ENCODE results near the gene XYLT1. TPM values are rescaled to one million over a fixed set of nuclear protein-coding genes. Genes with fewer than 3 reads are reported as not detected.

XYLT1 gene
- total RNA-seq, 1 donor from 2014 or later, result 1.6 TPM

DNA sequence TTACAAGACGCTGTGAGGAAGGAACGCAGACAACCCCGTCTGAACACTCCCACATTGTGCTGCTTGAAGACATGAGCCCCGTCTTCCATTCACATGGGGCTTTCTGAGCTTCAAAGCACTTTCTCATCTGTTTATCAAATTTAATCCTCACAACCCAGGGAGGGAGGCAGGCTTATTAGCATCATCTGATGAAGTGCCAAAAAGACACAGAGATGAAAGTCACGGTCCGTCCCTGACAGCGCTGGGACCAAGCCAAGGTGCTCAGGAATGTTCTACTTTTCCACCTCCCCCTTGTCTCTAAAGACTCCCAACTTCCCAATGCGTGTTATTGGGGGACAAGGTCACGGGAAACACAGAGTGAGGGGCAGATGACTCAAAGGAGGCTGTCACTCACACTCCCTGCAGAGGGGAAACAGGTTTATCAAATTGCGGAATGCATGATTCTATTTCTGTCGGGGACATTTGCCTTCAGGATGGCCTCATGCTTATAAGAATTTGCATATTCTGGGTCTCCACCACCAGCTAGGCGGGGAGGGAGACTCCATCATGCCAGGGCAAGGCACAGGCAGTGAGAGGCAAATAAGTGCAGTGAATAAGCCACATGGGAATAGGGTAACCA is 10.7 kb downstream of the XYLT1 start:
- TF ChIP-seq, protein P1, sequence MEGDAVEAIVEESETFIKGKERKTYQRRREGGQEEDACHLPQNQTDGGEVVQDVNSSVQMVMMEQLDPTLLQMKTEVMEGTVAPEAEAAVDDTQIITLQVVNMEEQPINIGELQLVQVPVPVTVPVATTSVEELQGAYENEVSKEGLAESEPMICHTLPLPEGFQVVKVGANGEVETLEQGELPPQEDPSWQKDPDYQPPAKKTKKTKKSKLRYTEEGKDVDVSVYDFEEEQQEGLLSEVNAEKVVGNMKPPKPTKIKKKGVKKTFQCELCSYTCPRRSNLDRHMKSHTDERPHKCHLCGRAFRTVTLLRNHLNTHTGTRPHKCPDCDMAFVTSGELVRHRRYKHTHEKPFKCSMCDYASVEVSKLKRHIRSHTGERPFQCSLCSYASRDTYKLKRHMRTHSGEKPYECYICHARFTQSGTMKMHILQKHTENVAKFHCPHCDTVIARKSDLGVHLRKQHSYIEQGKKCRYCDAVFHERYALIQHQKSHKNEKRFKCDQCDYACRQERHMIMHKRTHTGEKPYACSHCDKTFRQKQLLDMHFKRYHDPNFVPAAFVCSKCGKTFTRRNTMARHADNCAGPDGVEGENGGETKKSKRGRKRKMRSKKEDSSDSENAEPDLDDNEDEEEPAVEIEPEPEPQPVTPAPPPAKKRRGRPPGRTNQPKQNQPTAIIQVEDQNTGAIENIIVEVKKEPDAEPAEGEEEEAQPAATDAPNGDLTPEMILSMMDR (IDR thresholded peaks at IDR 0.05; ENCODE audit: insufficient read depth, low read length, poor library complexity, severe bottlenecking), result no peak
- Histone ChIP-seq H3K4me3 (ENCODE audit: low read depth, low read length) (no peak overlapping the region), H3K36me3 (ENCODE audit: control insufficient read depth, insufficient read depth, low read length) (no peaks in the 10 kb centered on the region), H3K27me3 (ENCODE audit: control insufficient read depth, insufficient read depth, low read length) (no peaks in the 10 kb centered on the region)
- DNase-seq (ENCODE audit: low read depth), result no peak

DNA sequence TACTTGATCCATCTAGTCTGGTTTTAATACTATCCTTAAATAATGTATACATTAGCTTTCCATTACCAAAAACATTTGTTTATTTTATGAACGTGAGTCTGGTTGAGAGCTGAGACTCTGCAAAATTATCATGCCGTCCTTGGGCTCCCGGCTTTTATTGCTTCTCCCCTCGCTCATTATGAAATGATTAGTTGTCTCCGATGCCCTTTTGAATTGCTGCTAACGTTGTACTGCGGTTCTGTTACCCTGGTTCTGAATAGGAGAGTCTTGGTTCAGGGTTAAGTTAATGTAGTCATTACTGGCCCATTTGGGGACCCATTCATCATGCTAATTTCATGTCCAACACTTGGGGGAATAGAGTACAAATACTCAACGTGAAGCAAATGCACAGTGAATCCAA is 12.8 kb downstream of the XYLT1 start:
- H3K4me3 ChIP-seq (ENCODE audit: low read depth, low read length), result no peak overlapping the region
- TF ChIP-seq, protein P1 (IDR thresholded peaks at IDR 0.05; ENCODE audit: insufficient read depth, low read length, poor library complexity, severe bottlenecking), result no peak
- no peaks in the 10 kb centered on the region for H3K36me3 ChIP-seq (ENCODE audit: control insufficient read depth, insufficient read depth, low read length)
- DNase-seq (ENCODE audit: low read depth), result no peak
- H3K27me3 ChIP-seq (ENCODE audit: control insufficient read depth, insufficient read depth, low read length), result no peaks in the 10 kb centered on the region

DNA sequence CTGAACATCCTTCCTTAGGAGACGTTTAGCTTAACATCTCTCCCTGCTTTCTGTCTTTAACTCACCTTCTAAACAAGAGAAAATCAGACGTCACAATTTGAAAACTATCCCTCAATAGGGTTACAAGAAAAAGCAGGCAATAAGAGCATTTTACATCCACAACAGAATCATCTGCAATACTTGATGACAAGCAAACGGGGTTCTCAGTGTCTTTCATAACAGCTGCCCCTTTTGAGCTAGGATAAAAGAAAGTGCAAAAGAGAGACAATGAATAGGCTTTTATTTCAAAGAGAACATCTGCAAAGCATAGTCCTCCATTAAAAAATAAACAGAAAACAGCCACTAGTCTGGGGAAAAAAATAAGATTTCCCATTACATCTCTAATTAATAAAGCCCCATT is 13.2 kb downstream of the XYLT1 start:
- H3K4me3 ChIP-seq (ENCODE audit: low read depth, low read length), result no peak overlapping the region
- TF ChIP-seq, protein P1 (IDR thresholded peaks at IDR 0.05; ENCODE audit: insufficient read depth, low read length, poor library complexity, severe bottlenecking), result no peak
- DNase-seq (ENCODE audit: low read depth), result no peak
- no peaks in the 10 kb centered on the region for H3K27me3 ChIP-seq (ENCODE audit: control insufficient read depth, insufficient read depth, low read length)
- no peaks in the 10 kb centered on the region for H3K36me3 ChIP-seq (ENCODE audit: control insufficient read depth, insufficient read depth, low read length)

DNA sequence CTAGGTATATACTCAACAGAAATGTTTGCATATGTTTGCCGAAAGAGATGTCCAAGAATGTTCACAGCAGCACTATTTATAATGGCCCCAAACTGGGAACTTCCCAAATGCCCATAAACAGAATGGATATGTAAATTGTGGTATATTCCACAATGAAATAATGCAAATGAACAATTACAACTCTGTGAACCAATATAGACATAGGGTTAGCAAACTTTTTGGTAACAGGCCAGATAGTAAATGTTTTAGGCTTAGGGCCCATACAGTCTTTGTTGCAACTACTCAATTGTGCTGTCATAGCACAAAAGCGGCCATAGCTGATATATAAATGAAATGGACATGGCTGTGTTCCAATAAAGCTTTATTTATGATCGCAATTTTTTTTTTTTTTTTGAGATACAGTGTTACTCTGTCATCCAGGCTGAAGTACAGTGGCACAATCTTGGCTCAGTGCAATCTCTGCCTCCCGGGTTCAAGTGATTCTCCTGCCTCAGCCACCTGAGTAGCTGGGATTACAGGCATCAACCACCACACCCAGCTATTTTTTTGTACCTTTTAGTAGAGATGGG is 16.5 kb downstream of the XYLT1 start:
- TF ChIP-seq, protein P1 (IDR thresholded peaks at IDR 0.05; ENCODE audit: insufficient read depth, low read length, poor library complexity, severe bottlenecking), result no peak
- Histone ChIP-seq H3K27me3 (ENCODE audit: control insufficient read depth, insufficient read depth, low read length) (no peaks in the 10 kb centered on the region), H3K4me3 (ENCODE audit: low read depth, low read length) (no peak overlapping the region), H3K36me3 (ENCODE audit: control insufficient read depth, insufficient read depth, low read length) (no peaks in the 10 kb centered on the region)
- DNase-seq (ENCODE audit: low read depth), result no peak

DNA sequence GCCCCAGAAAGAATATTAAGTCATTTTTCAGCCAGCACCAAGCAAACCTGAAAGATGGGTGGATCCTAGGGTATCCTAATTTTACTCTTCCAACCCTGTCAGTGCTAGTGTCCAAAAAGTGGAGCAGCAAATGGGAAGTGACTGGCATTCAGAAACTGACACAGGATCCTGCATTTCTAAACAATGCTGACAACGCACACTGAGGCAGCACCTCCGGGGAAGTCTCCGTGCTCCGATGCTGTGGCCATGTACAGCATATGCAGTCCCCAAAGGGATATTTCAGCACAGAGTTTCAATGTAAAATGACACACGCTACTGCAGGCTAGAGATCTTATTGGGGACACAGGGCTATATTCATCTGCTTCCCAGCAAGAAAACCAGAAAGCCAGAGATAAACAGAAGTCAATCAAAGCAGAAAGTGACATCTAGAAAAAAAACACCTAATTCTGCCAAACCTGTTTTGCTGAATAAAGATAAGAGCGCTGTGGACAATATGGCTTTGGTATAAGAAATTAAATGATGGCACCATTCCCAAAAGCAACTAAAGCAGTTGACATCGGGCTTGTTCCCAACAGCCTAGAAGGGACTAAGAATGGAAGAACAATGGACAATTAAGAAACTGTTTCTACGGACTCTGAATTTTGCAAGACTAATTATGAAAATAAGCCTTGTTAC is 17.3 kb downstream of the XYLT1 start:
- TF ChIP-seq, protein P1 (IDR thresholded peaks at IDR 0.05; ENCODE audit: insufficient read depth, low read length, poor library complexity, severe bottlenecking), result no peak
- no peak overlapping the region for H3K4me3 ChIP-seq (ENCODE audit: low read depth, low read length)
- no peak for DNase-seq (ENCODE audit: low read depth)
- H3K27me3 ChIP-seq (ENCODE audit: control insufficient read depth, insufficient read depth, low read length), result no peaks in the 10 kb centered on the region
- no peaks in the 10 kb centered on the region for H3K36me3 ChIP-seq (ENCODE audit: control insufficient read depth, insufficient read depth, low read length)
